Measurements from ENCODE around the gene LMTK3. TPM values are rescaled to one million over a fixed set of nuclear protein-coding genes. Genes with fewer than 3 reads are reported as not detected.

LMTK3 gene
- polyA plus RNA-seq, 1 donor (not counting 4 experiments of a cell fraction or from before 2014, with no cell fraction given): 0.51 TPM

DNA sequence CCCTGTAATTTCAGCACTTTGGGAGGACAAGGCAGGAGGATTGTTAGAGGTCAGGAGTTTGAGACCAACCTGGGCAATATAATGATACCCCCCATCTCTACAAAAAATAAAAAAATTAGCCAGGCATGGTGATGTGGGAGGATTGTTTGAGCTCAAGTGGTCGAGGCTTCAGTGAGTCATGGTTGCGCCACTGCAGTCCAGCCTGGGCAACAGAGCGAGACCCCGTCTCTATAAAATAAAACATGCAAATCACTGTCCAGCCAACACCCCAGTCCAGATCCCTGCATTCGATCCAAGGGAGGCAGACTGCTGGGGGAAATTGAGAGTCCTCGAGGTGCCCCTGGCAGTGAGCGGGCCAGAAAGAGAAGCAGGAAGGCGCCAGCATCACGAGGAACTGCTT, 35.5 kb downstream of the LMTK3 start:
- dilution Hi-C loops (cut with MboI; ENCODE audit: extremely low pct_ligation_motif_present, low sequenced_read_pairs): no loop called here
- H3K9me1 ChIP-seq (ENCODE audit: control insufficient read depth, extremely low read depth, insufficient read depth, low read length): no peaks in the 10 kb centered on the region
- no peak for TF ChIP-seq EZH2 (IDR thresholded peaks at IDR 0.05; ENCODE audit: low read length)
- TF ChIP-seq, protein P1, sequence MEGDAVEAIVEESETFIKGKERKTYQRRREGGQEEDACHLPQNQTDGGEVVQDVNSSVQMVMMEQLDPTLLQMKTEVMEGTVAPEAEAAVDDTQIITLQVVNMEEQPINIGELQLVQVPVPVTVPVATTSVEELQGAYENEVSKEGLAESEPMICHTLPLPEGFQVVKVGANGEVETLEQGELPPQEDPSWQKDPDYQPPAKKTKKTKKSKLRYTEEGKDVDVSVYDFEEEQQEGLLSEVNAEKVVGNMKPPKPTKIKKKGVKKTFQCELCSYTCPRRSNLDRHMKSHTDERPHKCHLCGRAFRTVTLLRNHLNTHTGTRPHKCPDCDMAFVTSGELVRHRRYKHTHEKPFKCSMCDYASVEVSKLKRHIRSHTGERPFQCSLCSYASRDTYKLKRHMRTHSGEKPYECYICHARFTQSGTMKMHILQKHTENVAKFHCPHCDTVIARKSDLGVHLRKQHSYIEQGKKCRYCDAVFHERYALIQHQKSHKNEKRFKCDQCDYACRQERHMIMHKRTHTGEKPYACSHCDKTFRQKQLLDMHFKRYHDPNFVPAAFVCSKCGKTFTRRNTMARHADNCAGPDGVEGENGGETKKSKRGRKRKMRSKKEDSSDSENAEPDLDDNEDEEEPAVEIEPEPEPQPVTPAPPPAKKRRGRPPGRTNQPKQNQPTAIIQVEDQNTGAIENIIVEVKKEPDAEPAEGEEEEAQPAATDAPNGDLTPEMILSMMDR (optimal IDR thresholded peaks at IDR 0.05 in 1 of 3, IDR thresholded peaks at IDR 0.05 in 1 of 3, conservative IDR thresholded peaks at IDR 0.05 in 1 of 3; ENCODE audit: extremely low read depth in 1 of 3, insufficient read depth in 2 of 3, low read length in 3 of 3): no peak
- H3K4me3 ChIP-seq (ENCODE audit: control insufficient read depth in 2 of 3, extremely low read depth in 1 of 3, insufficient read depth in 2 of 3, low read depth in 1 of 3, low read length in 3 of 3): no peak overlapping the region
- peaks cover 5% of the 10 kb centered on the region for H4K20me1 ChIP-seq (ENCODE audit: control insufficient read depth, extremely low read depth, insufficient read depth, low read length)
- H3K4me1 ChIP-seq (ENCODE audit: control insufficient read depth, extremely low read depth, insufficient read depth, low read length): peaks cover 24% of the 10 kb centered on the region
- no peak for FAIRE-seq
- peaks cover 52 to 61% of the 10 kb centered on the region in 2 experiments for H3K36me3 ChIP-seq (ENCODE audit: control insufficient read depth in 2 of 2, extremely low read depth in 1 of 2, insufficient read depth in 2 of 2, low read length in 2 of 2)
- DNase-seq (ENCODE audit: low read depth, low spot score): no peak
- H3K4me2 ChIP-seq (ENCODE audit: control insufficient read depth, extremely low read depth, insufficient read depth, low read depth, low read length): no peak overlapping the region
- no peak overlapping the region for H2AFZ ChIP-seq (ENCODE audit: control insufficient read depth, low read length)
- peaks cover 4% of the 10 kb centered on the region for H3K79me2 ChIP-seq (ENCODE audit: control insufficient read depth, insufficient read depth, low read length)
- no peak overlapping the region for H3K9ac ChIP-seq (ENCODE audit: control insufficient read depth, extremely low read depth, insufficient read depth, low read length)
- no peaks in the 10 kb centered on the region for H3K9me3 ChIP-seq (ENCODE audit: control insufficient read depth, low read depth, low read length)
- no peaks in the 10 kb centered on the region for H3K27me3 ChIP-seq (ENCODE audit: control insufficient read depth, extremely low read depth, insufficient read depth, low read length)
- H3K27ac ChIP-seq (ENCODE audit: control insufficient read depth, insufficient read depth, low read length): no peak overlapping the region

DNA sequence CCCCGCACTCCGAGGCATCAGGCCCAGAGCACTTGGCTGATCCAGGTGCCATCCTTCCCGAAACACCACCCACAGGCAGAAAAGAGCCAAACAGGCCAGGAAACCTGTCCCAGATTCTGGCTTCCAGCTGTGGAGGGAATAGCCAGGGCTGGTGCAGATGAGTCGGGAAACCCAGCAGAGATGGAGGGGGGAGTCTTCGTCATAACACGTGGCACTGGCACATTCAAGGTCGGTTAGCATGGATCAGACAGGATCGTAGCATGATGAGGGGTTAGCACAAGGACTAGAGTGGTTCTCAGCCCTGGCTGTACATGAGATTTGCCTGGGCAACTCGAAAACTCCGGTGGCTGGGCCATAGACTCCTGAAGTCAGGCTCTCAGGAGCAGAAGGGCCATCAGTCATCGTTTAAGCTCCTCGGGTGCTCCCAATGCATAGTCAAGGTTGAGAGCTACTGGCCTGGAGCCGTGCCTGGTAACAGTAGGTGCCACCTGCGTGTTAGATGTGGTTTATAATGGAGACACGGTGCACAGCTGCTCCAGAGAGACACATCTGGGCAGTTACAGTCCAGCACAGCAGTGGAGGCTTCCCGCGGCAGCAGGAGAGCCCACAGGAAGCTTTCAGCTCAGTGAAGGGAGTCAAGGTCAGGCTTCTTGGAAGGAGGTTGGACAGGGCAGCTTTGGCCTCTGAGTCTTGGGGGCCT, 36.1 kb downstream of the LMTK3 start:
- Histone ChIP-seq H3K79me2 (ENCODE audit: control insufficient read depth, insufficient read depth, low read length) (peaks cover 9% of the 10 kb centered on the region), H3K27me3 (ENCODE audit: control insufficient read depth, extremely low read depth, insufficient read depth, low read length) (no peaks in the 10 kb centered on the region), H3K4me3 (ENCODE audit: control insufficient read depth in 2 of 3, extremely low read depth in 1 of 3, insufficient read depth in 2 of 3, low read depth in 1 of 3, low read length in 3 of 3) (no peak overlapping the region), H3K27ac (ENCODE audit: control insufficient read depth, insufficient read depth, low read length) (no peak overlapping the region), H3K4me1 (ENCODE audit: control insufficient read depth, extremely low read depth, insufficient read depth, low read length) (peaks cover 20% of the 10 kb centered on the region), H4K20me1 (ENCODE audit: control insufficient read depth, extremely low read depth, insufficient read depth, low read length) (peaks cover 5% of the 10 kb centered on the region), H3K4me2 (ENCODE audit: control insufficient read depth, extremely low read depth, insufficient read depth, low read depth, low read length) (no peak overlapping the region), H3K36me3 (ENCODE audit: control insufficient read depth in 2 of 2, extremely low read depth in 1 of 2, insufficient read depth in 2 of 2, low read length in 2 of 2) (peaks cover 58 to 68% of the 10 kb centered on the region in 2 experiments), H3K9me3 (ENCODE audit: control insufficient read depth, low read depth, low read length) (no peaks in the 10 kb centered on the region), H3K9me1 (ENCODE audit: control insufficient read depth, extremely low read depth, insufficient read depth, low read length) (no peaks in the 10 kb centered on the region), H3K9ac (ENCODE audit: control insufficient read depth, extremely low read depth, insufficient read depth, low read length) (no peak overlapping the region), H2AFZ (ENCODE audit: control insufficient read depth, low read length) (no peak overlapping the region)
- dilution Hi-C loops (cut with MboI; ENCODE audit: extremely low pct_ligation_motif_present, low sequenced_read_pairs): no loop called here
- FAIRE-seq: no peak
- TF ChIP-seq, protein P1 (optimal IDR thresholded peaks at IDR 0.05 in 1 of 3, IDR thresholded peaks at IDR 0.05 in 1 of 3, conservative IDR thresholded peaks at IDR 0.05 in 1 of 3; ENCODE audit: extremely low read depth in 1 of 3, insufficient read depth in 2 of 3, low read length in 3 of 3): no peak
- TF ChIP-seq EZH2 (IDR thresholded peaks at IDR 0.05; ENCODE audit: low read length): no peak
- DNase-seq (ENCODE audit: low read depth, low spot score): no peak

Measured in keratinocyte (primary cell).